GM19043 (cell line): ENCODE measurements around the gene MND1.

Experiments used
- ATAC-seq: cut with Tn5 transposase; IDR thresholded peaks from one replicate; pipeline ENCODE4 v1.9.1; 2021; ENCODE audit warnings: low read depth; ENCODE audit not compliant: unreplicated experiment

MND1 gene

GRCh38 chr4:153346031-153346430, 1.5 kb downstream of the MND1 start:
- ATAC-seq: no peak

- no peak for ATAC-seq
Measured at GRCh38 chr4:153346563-153346962, 2.1 kb downstream of the MND1 start.

- no peak for ATAC-seq
Measured at GRCh38 chr4:153347117-153347516, 2.6 kb downstream of the MND1 start.

- ATAC-seq: no peak
Measured at GRCh38 chr4:153348006-153348405, 3.5 kb downstream of the MND1 start.

- ATAC-seq: no peak
Measured at GRCh38 chr4:153349206-153349805, 4.8 kb downstream of the MND1 start.

- ATAC-seq: no peak
Measured at GRCh38 chr4:153362184-153362583, 17.7 kb downstream of the MND1 start.

- no peak for ATAC-seq
Measured at GRCh38 chr4:153364061-153364460, 19.6 kb downstream of the MND1 start.

- no peak for ATAC-seq
Measured at GRCh38 chr4:153365003-153365402, 20.5 kb downstream of the MND1 start.

GRCh38 chr4:153366486-153366885, 22.0 kb downstream of the MND1 start:
- ATAC-seq: no peak

- ATAC-seq: no peak
Measured at GRCh38 chr4:153367092-153367491, 22.6 kb downstream of the MND1 start.

GRCh38 chr4:153369021-153369420, 24.5 kb downstream of the MND1 start:
- ATAC-seq: no peak

- ATAC-seq: no peak
Measured at GRCh38 chr4:153371701-153372234, 27.3 kb downstream of the MND1 start.

- ATAC-seq: no peak
Measured at GRCh38 chr4:153372967-153373562, 28.6 kb downstream of the MND1 start.

- no peak for ATAC-seq
Measured at GRCh38 chr4:153374442-153374841, 30.0 kb downstream of the MND1 start.

GRCh38 chr4:153375303-153375702, 30.8 kb downstream of the MND1 start:
- no peak for ATAC-seq

- ATAC-seq: no peak
Measured at GRCh38 chr4:153383131-153383530, 38.6 kb downstream of the MND1 start.

- no peak for ATAC-seq
Measured at GRCh38 chr4:153384160-153384559, 39.7 kb downstream of the MND1 start.

GRCh38 chr4:153385784-153386183, 41.3 kb downstream of the MND1 start:
- no peak for ATAC-seq

- no peak for ATAC-seq
Measured at GRCh38 chr4:153387981-153388380, 43.5 kb downstream of the MND1 start.

GRCh38 chr4:153393397-153393796, 48.9 kb downstream of the MND1 start:
- ATAC-seq: no peak

GRCh38 chr4:153394945-153395344, 50.5 kb downstream of the MND1 start:
- ATAC-seq: no peak

GRCh38 chr4:153398713-153399112, 54.2 kb downstream of the MND1 start:
- no peak for ATAC-seq
